GM12864 (cell line): Measurements from ENCODE around the gene IL16.

Experiments
- DNase-seq: peaks from one replicate; pipeline ENCODE4 v3.0.0-alpha.2; 2011; ENCODE audit warnings: low read depth
- H3K4me3 ChIP-seq: 2 replicates; pipeline ENCODE4 v1.5.1; 2011; ENCODE audit warnings: mild to moderate bottlenecking, low read depth, low read length, control low read depth
- TF ChIP-seq, protein P1 (sequence below): IDR thresholded peaks from 2 replicates; pipeline ENCODE4 v1.5.1; 2011; ENCODE audit warnings: low read depth, mild to moderate bottlenecking, moderate library complexity, low read length, control low read depth, inconsistent platforms; ENCODE audit errors: missing control alignments

IL16 gene

GRCh38 chr15:81273855-81274254 lies 77.2 kb downstream of the IL16 start:
- TF ChIP-seq, protein P1, sequence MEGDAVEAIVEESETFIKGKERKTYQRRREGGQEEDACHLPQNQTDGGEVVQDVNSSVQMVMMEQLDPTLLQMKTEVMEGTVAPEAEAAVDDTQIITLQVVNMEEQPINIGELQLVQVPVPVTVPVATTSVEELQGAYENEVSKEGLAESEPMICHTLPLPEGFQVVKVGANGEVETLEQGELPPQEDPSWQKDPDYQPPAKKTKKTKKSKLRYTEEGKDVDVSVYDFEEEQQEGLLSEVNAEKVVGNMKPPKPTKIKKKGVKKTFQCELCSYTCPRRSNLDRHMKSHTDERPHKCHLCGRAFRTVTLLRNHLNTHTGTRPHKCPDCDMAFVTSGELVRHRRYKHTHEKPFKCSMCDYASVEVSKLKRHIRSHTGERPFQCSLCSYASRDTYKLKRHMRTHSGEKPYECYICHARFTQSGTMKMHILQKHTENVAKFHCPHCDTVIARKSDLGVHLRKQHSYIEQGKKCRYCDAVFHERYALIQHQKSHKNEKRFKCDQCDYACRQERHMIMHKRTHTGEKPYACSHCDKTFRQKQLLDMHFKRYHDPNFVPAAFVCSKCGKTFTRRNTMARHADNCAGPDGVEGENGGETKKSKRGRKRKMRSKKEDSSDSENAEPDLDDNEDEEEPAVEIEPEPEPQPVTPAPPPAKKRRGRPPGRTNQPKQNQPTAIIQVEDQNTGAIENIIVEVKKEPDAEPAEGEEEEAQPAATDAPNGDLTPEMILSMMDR = no peak

DNA sequence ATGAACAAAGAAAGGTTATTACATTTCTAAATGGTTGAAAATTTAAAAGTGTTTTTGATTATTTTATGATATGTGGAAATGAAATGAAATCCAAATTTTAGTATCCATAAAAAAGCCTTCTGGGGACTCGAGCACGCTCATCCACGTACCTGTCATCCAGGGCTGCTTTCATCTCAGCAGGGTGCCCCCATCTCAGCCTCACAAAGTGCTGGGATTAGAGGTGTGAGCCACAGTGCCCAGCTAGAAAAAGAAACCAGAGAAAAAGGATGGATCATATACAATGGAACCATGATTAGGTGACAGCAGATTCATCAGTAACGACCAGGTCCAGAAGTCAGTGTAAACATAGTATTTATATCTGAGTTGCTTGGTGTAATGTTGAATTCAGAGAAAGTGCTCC lies 77.6 kb downstream of the IL16 start:
- TF ChIP-seq, protein P1 = no peak
- no peak for DNase-seq
- no peak overlapping the region for H3K4me3 ChIP-seq

More at GRCh38 chr15:81273855-81274254, 77.2 kb downstream of the IL16 start:
- no peak overlapping the region for H3K4me3 ChIP-seq
- DNase-seq = no peak

- no peak overlapping the region for H3K4me3 ChIP-seq
- TF ChIP-seq, protein P1 = peak; percentile 93
- peak; percentile 72 for DNase-seq
Measured at GRCh38 chr15:81274931-81275707, 78.4 kb downstream of the IL16 start.

DNA sequence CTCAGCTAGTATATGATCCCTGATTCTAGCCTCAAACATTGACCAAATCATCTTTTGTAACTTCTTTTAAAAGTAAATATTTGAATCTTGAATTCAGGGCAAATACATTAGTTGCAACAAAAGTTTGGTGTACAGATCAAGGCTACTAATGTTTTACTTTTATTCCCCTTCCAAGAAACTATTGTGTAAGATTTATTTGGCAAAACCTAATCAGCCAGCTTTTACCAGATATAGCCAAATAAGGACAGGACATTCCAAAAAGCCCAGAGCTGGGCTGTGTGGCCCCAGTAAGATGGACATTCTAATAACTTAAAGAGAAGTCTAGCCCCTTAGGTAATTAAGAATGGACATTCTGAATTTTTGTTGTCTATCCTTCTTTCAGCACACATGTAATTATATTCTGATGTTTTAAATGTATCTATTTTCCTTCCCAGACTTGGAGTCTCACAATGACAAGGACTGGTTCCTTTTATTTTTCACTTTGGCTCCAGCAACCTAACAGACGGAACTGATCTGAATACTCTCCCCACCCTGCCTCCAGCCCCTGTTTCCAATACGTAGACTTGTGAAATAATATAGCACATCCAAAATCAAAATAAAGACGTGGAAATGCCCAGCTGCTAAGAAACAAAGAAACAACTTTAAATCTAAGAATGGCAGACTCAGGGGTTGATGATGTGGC lies 79.2 kb downstream of the IL16 start:
- TF ChIP-seq, protein P1 = no peak
- no peak overlapping the region for H3K4me3 ChIP-seq
- DNase-seq = no peak

DNA sequence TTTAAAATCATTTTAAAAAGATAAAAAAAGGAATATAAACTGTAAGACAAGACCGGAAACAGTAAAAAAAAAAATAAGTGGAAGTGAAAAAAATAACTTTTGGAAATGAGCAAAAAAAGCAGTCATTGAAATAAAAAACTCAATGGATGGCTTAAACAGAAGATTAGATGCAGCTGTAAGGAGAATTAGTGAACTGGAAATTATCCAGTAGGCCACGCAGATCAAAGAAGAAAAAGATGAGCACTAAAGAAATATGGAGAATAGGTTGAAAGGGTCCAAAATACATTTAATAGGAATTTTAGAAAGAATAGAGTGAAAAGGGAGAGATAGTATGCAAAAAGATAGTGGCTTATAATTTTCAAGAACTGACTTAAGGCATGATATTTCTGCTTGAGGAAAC lies 80.3 kb downstream of the IL16 start:
- no peak overlapping the region for H3K4me3 ChIP-seq
- TF ChIP-seq, protein P1 = no peak
- no peak for DNase-seq

- H3K4me3 ChIP-seq = no peak overlapping the region
- TF ChIP-seq, protein P1 = no peak
Measured at GRCh38 chr15:81277851-81278250, 81.2 kb downstream of the IL16 start.

More at GRCh38 chr15:81277851-81278250, 81.2 kb downstream of the IL16 start:
- DNase-seq = no peak
